NCI-H187 (cell line): Measurements from ENCODE around the gene RGS19.

Experiments
- DNase-seq, 2 experiments: peaks; one replicate each; lab custom pipeline; 2025; lab: John Stamatoyannopoulos, UW

RGS19 gene

GRCh38 chr20:64077094-64077493, 2.2 kb downstream of the RGS19 start:
- DNase-seq, result no peak

GRCh38 chr20:64076061-64076997, 3.0 kb downstream of the RGS19 start:
- no peak for DNase-seq

- DNase-seq, result no peak
Observed at GRCh38 chr20:64075556-64075955, 3.8 kb downstream of the RGS19 start.

- DNase-seq, result no peak
Observed at GRCh38 chr20:64074963-64075362, 4.4 kb downstream of the RGS19 start.

- DNase-seq, result no peak
Observed at GRCh38 chr20:64074184-64074789, 5.0 kb downstream of the RGS19 start.

- no peak for DNase-seq
Observed at GRCh38 chr20:64073476-64074183, 5.7 kb downstream of the RGS19 start.

GRCh38 chr20:64072498-64073063, 6.7 kb downstream of the RGS19 start:
- no peak for DNase-seq

- DNase-seq, result no peak
Observed at GRCh38 chr20:64071341-64072332, 7.7 kb downstream of the RGS19 start.

- DNase-seq, result no peak
Observed at GRCh38 chr20:64070244-64070993, 8.9 kb downstream of the RGS19 start.

- no peak for DNase-seq
Observed at GRCh38 chr20:64069614-64070243, 9.6 kb downstream of the RGS19 start.

GRCh38 chr20:64069209-64069613, 10.1 kb downstream of the RGS19 start:
- no peak for DNase-seq

- no peak for DNase-seq
Observed at GRCh38 chr20:64068386-64069208, 10.7 kb downstream of the RGS19 start.

- DNase-seq, result no peak
Observed at GRCh38 chr20:64067733-64068307, 11.5 kb downstream of the RGS19 start.

- no peak for DNase-seq
Observed at GRCh38 chr20:64067005-64067632, 12.2 kb downstream of the RGS19 start.

GRCh38 chr20:64065974-64066343, 13.4 kb downstream of the RGS19 start:
- no peak for DNase-seq

GRCh38 chr20:64065062-64065973, 14.0 kb downstream of the RGS19 start:
- DNase-seq, result no peak

- DNase-seq, result no peak
Observed at GRCh38 chr20:64064145-64064698, 15.1 kb downstream of the RGS19 start.
